ENCODE measurements around the gene ZFP82. TPM values are rescaled to one million over a fixed set of nuclear protein-coding genes. Genes with fewer than 3 reads are reported as not detected.

Gene ZFP82
- polyA plus RNA-seq, 3 donors = 13.3 to 15.5 (median 14.9) TPM

DNA sequence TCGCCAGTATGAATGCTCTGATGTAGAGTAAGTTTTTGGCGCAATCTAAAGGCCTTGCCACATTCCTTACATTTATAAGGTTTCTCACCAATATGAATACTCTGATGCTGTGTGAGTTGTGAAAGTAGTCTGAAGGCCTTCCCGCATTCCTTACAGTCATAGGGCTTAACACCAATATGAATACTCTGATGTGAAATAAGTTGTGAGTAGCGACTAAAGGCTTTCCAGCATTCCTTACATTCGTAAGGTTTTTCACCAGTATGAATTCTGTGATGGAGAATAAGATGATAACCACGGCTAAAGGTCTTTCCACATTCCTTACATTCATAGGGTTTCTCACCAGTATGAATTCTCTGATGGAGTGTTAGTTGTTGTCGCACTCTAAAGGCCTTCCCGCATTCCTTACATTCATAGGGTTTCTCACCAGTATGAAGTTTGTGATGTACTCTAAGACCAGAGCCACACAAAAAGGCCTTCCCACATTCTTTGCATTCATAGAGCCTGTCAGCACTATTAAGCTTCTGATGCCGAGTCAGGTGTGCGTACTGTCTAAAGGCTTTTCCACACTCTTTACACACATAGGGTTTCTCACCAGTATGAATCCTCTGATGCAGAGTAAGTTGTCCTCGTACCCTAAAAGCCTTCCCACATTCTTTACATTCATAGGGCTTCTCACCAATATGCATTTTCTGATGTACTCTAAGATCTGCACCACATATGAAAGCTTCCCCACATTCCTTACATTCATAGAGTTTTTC, 25.3 kb downstream of the ZFP82 start:
- DNase-seq (ENCODE audit: extremely low read depth in 1 of 11, low read depth in 9 of 11, low spot score in 4 of 11) = no peak

DNA sequence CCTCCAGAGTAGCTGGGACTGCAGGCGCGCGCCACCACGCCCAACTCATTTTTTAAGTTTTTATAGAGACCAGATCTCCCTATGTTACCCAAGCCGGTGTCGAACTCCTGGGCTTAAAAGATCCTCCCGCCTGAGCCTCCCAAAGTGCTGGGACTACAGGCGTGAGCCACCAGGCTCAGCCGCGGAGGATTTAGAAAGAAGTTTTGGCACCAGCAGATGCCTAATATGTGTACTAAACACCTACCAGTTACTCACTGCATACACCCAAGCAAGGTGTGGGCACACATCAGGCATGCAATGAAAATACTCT, 39.0 kb downstream of the ZFP82 start:
- no peak for DNase-seq (ENCODE audit: extremely low read depth in 1 of 11, low read depth in 9 of 11, low spot score in 4 of 11)

DNA sequence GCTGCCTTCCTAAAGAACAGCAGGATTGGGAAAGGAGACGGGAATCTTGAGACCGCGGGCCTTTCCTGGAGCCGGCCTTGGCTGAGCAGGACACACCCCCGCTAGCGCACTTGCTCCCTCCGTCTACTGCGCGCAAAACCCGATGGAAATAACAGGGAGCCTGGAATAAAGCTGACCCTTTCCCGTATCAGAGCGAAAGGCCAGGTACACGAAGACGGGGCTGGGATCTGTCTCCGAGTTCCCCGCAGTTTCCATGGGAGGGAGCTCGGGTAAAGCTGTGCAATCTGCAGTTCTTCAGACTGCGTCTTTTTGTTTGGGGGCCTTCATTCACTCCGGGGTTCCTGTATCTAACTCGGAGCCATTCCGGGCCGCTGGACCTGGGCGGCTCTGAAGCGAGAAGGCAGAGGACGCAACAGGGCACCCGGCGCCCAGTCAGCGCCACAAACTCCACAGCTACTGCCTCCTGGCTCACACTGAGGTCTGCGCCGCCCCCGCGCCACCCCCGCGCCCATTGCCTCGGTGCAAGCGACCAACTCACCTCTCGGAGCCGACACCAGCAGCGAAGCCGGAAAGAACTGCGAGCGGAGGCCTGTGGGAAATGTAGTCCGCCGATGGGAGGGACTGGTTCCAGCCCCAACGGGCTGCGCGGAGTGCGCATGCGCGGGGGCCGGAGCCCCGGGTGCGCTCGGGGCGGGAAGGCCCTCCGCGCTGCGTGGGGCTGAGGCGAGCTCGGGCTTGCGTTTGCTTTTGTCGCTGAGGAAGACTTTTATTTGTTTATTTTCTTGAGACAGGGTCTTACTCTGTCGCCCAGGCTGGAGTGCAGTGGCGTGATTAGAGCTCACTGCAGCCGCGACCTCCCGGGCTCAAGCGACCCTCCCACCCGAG, 39.6 kb downstream of the ZFP82 start, which contains the start of gene ZFP14:
Gene ZFP14, minus strand, starts transcription at position 577 of the 885 bp plus-strand sequence. CDS start 11,309 bp downstream, outside the sequence.
- peak; percentile 86 to 95 (median 91) for DNase-seq (ENCODE audit: extremely low read depth in 1 of 11, low read depth in 9 of 11, low spot score in 4 of 11)

DNA sequence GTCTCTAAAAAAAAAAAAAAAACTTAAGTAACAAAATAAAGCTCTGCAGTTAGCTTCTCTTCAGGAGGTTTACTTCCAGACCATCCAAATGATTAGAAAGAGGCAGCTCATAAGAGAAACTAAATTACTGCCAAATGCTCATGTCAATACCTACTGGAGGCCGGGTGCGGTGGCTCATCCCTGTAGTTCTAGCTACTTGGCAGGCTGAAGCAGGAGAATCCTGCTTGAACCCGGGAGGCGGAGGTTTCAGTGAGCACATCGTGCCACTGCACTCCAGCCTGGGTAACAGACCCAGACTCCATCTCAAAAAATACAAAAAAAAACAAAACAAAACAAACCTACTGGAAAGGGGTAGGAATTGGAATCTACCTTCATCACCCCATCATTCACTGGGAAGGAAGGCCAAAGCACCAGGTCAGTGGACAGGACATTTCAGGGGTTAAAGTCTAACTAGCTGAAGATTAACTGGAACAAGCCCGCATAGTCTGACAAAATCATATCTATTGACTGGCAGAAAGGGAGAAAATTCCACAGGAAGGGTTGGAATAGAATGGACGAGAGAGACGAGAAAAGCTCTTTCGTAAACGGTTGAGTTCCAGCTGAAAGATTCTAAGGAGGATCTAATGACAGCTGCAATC, 40.8 kb downstream of the ZFP82 start:
- peak in 2 of 11 donors; percentile 0 to 2 for DNase-seq (ENCODE audit: extremely low read depth in 1 of 11, low read depth in 9 of 11, low spot score in 4 of 11)

DNA sequence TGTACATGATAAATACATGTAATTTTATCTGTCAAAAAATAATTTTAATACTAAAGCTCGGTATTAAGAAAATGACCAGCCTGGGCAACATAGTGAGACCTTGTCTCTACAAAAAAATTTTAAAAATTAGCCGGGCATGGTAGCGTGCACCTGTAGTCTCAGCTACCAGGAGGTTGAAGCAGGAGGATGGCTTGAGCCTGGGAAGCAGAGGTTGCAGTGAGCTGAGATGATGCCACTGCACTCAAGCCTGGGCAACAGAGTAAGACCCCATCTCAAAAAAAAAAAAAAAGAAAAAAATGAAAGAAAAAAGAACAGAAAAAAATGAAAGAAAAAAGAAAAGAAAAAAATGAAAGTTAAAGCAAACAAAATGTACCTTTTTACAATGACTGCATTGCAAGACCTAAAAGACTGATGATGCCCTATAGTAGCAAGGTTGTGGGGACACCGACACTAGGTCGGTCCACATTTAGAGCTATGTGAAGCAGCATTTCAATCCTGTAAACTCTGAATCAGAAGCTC, 44.7 kb downstream of the ZFP82 start:
- no peak for DNase-seq (ENCODE audit: extremely low read depth in 1 of 11, low read depth in 9 of 11, low spot score in 4 of 11)

DNA sequence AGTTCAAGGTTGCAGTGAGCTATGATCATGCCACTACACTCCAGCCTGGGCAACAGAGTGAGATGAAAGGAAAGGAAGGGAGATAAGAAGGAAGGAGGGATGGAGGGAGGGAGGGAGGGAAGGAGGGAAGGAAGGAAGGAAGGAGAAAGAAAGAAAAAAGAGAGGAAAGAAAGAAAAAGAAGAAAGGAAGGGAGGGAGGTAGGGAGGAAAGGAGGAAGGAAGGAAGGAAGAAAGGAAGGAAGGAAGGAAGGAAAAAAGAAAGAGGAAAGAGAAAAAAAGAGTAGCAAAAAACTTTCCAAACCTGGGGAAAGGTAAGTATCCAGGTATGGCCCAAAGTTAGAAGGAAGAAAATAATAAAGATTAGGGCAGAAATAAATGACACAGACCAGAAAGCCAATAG, 46.6 kb downstream of the ZFP82 start:
- no peak for DNase-seq (ENCODE audit: extremely low read depth in 1 of 11, low read depth in 9 of 11, low spot score in 4 of 11)

DNA sequence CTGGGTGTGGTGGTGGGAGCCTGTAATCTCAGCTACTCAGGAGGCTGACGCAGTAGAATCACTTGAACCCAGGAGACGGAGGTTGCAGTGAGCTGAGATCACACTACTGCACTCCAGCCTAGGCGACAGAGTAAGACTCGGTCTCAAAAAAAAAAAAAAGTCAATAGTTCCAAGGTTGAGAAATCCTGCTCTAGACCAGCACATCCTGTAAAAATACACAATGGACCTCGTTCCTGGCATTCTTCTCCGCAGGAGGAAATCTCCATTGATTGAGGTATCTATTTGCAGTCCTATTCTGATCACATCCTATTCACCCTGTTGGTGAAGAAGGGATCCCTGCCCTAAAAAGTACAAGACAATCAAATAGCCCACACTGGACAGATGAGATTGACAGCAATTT, 54.6 kb downstream of the ZFP82 start:
- DNase-seq (ENCODE audit: extremely low read depth in 1 of 11, low read depth in 9 of 11, low spot score in 4 of 11) = no peak

Other genes starting within 250 kb of the ZFP82 start
- gene ZNF565, start 204.0 kb downstream of the ZFP82 start, polyA plus RNA-seq (ENCODE audit: insufficient read length in 3 of 3) = 1 to 10 TPM; 7.0 to 7.8 (median 7.0) TPM
- 100 to 1,000 TPM; 123 to 168 (median 139) TPM for gene ZNF146, start 203.5 kb downstream of the ZFP82 start, polyA plus RNA-seq (ENCODE audit: insufficient read length in 3 of 3)
- gene ZFP14, start 39.4 kb downstream of the ZFP82 start, polyA plus RNA-seq (ENCODE audit: insufficient read length in 3 of 3) = 10 to 100 TPM; 11.4 to 14.1 (median 13.3) TPM
- 10 to 100 TPM; 15.2 to 16.5 (median 15.9) TPM for gene ZNF566, start 70.9 kb upstream of the ZFP82 start, polyA plus RNA-seq (ENCODE audit: insufficient read length in 3 of 3)
- gene ZNF260, start 109.6 kb upstream of the ZFP82 start, polyA plus RNA-seq (ENCODE audit: insufficient read length in 3 of 3) = 10 to 100 TPM; 31.0 to 36.5 (median 31.3) TPM
- 10 to 100 TPM; 18.3 to 29.9 (median 23.3) TPM for gene ZNF529, start 154.6 kb upstream of the ZFP82 start, polyA plus RNA-seq (ENCODE audit: insufficient read length in 3 of 3)
- gene ZNF382, start 186.7 kb upstream of the ZFP82 start, polyA plus RNA-seq (ENCODE audit: insufficient read length in 3 of 3) = 10 to 100 TPM in 1 of 3 donors, 1 to 10 TPM in 2; 6.7 to 10.8 (median 7.7) TPM
- gene ZNF461, start 248.2 kb upstream of the ZFP82 start, polyA plus RNA-seq (ENCODE audit: insufficient read length in 3 of 3) = 10 to 100 TPM; 11.2 to 13.5 (median 13.5) TPM

Data from renal cortex interstitium (tissue), 11 donors.